Ramos (cell line): ENCODE results near the gene APH1A.
"Not testable (repeated sequence)": the region's sequence is repeated elsewhere in the genome, so short reads cannot be mapped to it uniquely, and the experiment has no call there.

Experiments
- in situ Hi-C: fragments of 300-500 bp; cut with MboI; formaldehyde crosslinking; loops from one replicate; pipeline ENCODE4 v1.14.3; 2022; ENCODE audit warnings: low sequenced_read_pairs; ENCODE audit not compliant: unreplicated experiment

The APH1A gene

DNA sequence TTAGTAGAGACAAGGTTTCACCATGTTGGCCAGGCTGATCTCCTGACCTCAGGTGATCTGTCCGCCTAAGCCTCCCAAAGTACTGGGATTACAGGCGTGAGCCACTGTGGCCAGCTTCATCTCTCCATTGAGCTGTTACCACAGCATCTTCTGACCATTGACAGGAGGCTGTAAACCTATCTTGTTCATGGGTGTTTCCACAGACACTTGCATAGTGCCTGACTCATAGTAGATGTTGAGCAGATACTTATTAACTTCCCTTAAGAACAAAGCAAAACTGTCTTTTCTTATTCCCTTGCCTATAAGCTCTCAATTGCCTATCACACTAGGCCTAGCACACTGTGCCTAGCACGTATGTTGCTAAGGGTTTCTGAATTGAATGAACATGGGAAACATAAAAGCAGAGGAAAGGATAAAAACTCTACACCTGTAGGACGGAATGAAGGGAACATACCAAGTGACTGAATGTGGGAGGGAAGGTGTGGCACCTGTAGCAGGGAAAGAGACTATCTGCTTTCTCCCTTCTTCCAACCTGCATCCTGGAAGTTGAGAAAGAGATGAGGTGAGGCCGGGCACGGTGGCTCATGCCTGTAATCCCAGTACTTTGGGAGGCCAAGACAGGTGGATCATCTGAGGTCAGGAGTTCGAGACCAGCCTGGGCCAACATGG is 2.6 kb upstream of the APH1A start:
- in situ Hi-C loops: loop anchor here (25.0 kb wide), 1 partner anchor 716 kb away; the partner anchor contains the start of gene ANXA9

DNA sequence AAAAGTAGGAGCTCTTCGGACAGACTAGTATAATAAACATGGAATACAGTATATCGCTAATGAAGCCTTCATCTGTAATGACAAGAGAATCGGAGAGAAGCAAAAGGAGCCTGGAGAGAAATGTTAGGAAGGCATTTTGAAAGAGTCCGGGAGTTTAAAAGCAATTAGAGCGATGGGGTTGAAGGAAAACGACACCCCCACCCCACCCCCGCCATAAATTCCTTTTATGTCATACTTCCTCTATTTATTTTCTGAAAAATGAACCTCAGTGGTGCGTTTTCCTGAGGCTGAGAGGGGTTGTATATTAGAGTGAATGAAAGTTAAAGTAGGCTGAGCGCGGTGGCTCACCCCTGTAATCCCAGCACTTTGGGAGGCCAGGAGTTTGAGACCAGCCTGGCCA is 635 bp upstream of the APH1A start:
- in situ Hi-C loops: loop anchor here (25.0 kb wide), 1 partner anchor 718 kb away; the partner anchor contains the start of gene ANXA9

DNA sequence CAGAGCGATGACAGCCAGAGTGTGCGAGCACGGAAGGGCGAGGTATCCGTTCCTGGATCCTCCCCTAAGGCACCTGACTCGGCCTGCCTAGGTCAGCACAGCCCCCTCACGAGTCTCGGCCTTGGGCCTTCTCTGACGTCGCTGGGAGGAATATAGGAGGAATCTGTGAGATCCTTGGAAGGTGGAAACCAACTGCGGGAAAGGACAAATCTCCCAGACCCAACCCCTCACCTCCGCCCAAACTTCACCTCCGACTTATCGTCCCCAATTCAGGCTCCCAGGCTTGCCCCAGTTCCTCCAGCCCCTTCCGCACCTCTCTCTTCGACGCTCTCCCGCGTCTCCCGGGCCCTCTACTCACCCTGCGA is 494 bp downstream of the APH1A start:
- in situ Hi-C loops: loop anchor here (25.0 kb wide), 1 partner anchor 719 kb away; the partner anchor contains the start of gene ANXA9

DNA sequence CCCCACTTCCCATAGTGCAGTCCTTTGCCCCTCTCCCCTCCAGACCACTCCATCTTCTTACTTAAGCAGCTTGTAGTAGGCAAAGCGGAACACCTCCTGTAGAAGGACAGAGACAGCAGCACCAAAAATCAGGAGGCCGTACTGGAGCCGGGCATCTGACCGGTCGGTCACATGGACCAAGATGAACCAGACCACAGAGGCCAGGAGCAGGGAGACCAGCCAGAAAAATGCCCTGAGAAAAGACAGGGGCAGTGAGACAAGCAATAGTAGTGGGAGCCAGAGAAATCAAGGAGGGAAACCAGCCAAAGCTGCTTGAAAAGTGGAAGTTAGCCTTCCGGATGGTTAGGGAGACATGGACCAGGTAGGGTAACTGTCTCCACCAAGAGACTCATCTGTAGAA is 920 bp downstream of the APH1A start:
- in situ Hi-C loops: loop anchor here (25.0 kb wide), 1 partner anchor 719 kb away; the partner anchor contains the start of gene ANXA9

DNA sequence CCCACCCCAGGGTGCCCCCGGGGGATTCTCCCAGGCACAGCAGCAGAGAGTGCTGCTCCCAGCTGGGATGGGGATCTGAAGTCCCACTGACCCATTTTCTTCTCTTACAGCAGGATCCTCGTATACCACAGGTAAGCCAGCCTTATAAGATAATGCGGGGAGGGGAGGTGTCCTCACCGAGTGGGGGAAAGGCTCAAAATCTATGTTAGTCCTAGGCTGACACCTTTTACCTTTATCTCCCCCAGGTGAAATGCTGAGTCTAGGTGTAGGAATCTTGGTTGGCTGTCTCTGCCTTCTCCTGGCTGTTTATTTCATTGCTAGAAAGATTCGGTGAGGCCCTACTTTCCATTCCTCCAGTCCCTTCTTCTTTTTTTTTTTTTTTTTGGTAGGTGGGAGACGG is 5.3 kb downstream of the APH1A start:
- in situ Hi-C loops: loop anchor here (25.0 kb wide), 1 partner anchor 724 kb away; the partner anchor contains the start of gene ANXA9

DNA sequence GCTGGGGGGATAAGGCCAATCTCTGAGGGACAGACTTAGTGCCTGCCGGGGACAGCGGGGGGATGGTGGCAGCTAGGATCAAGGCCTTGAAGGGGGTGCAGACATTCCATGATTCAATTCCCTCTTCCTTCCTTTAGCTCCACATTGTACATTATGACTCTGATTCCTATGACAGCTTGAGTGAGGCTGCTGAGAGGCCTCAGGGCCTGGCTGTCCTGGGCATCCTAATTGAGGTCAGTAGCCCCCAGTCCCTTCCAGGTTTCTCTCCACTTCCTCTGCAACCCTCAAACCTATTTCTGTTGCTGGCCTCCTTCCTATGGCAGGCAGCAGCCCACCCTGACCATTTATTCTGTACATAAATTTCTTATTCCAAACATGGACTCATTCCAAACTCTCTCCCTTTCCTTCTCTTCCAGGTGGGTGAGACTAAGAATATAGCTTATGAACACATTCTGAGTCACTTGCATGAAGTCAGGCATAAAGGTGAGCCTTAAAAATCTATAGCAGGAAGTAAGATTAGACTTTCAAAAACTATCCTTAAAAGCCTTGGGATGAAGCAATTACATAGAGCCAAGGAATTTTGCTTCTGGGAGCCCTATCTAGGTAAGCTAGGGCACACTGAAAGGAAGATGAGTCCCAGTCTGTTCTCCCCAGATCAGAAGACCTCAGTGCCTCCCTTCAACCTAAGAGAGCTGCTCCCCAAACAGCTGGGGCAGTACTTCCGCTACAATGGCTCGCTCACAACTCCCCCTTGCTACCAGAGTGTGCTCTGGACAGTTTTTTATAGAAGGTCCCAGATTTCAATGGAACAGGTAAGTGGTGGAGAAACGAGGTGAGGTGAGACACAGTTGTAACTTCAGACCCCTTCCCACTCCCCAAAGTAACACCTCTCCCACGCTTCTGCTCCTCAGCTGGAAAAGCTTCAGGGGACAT is 6.2 kb downstream of the APH1A start:
- in situ Hi-C loops: loop anchor here (25.0 kb wide), 1 partner anchor 725 kb away; the partner anchor contains the start of gene ANXA9

DNA sequence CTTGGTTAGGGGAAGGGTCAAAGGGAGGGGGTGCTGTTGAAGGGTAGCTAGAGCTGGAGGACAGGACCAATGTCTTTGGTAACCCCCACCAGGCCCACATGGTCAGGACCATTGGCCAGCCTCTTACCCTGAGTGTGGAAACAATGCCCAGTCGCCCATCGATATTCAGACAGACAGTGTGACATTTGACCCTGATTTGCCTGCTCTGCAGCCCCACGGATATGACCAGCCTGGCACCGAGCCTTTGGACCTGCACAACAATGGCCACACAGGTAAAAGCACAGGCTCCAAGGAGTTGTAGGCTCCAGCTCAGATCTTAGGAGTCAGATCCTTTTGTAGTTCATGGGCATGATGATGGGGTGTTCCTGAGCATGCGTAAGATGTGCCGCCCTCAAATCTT is 7.4 kb downstream of the APH1A start:
- in situ Hi-C loops: loop anchor here (25.0 kb wide), 1 partner anchor 726 kb away; the partner anchor contains the start of gene ANXA9

DNA sequence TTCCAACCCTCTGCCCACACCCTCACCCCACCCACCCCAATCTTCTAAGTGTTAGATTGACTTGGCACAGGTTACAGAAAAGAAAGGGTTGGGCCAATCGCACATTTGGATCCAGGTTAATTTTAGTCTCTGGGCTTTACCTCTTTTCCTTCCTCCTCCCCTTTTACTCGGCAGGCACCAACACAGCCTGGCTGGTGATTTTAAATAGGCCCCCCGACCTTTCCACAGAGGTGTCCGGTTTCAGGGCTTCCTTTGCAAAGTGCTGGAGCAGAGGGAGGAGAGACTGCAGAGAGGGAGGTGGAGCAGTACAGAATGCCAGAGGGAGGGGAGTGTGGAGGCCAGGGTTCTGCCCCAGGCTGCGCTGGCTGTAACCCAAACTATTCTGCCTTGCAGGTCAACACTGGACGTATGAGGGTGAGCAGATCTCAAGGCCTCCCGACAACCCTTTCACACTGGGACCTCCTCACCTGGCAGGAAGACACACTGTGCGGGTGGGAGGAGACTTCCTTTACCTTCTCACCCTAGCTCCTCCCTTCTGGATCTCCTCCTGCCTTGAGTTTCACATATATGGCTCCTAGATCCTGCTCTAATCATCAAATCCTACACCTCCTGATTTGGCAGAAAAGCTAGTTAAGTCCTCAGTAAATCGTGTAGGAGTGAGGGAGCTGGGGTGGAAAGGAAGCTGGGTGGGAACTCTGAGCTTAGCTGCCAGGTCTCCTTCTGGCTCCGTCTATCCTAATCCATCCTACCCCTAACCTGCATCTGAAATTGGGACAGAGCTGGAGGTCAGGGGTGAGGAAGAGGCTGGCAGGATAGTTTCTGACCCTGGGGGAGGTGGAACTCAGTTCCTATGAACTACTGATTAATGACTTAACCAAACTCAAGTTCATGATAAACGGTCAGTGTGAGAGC is 8.8 kb downstream of the APH1A start:
- in situ Hi-C loops: loop anchor here (25.0 kb wide), 1 partner anchor 727 kb away; the partner anchor contains the start of gene ANXA9

DNA sequence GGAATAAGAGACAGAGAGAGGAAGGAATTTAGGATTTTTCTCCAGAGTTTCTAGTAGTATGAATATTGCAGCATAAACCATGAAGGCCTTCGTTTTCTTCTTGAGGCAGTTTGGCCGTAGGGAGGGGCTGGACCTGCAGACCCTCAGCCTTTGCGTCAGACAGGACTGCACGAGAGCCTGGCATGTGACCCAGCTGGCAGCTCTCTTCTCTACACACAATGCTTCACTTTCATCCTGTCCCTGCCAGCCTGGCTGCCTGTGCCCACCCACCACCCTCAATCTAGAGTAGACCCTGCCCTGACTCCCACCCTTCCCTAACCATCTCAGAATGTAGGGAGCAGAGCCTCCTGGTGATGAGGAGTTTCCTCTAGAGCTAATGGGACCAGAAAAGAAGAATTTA is 9.6 kb downstream of the APH1A start:
- in situ Hi-C loops: loop anchor here (25.0 kb wide), 1 partner anchor 728 kb away; the partner anchor contains the start of gene ANXA9

DNA sequence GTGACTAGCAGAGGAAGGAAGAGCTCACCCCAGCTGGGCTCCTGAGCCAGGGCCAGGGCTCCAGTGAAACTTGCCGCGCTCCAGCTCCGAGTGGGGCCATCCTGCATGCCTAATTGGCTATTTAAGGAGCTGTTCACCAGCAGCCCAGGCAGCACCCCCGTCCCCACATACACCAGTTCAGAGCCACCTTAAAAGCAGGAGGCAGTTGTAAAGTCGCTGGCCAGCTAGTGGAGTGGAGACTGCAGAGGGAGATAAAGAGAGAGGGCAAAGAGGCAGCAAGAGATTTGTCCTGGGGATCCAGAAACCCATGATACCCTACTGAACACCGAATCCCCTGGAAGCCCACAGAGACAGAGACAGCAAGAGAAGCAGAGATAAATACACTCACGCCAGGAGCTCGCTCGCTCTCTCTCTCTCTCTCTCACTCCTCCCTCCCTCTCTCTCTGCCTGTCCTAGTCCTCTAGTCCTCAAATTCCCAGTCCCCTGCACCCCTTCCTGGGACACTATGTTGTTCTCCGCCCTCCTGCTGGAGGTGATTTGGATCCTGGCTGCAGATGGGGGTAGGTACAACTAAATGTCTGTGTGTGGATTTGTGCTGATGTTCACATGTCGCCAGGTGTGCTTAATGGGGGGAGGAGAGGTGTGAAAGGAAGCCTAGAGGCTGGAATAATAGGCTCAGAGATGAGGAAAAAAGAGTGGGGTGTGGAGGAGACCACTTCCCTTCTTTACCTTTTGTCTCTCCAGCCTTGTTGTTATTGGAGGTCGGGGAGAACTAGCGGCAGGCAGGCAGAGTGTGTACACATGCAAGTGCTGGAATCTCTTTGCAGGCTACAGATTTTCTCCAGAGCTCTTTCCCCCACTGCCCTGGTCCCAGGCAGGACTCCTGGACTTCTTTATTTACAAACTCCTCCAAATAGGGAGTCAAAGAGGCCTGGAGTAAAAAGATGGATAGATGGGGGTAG is 10.9 kb downstream of the APH1A start, which contains the start of gene CA14:
Gene CA14 (plus strand): TSS at position 151 of the 962 bp plus-strand sequence. CDS start 355 bp downstream, at position 506.
- in situ Hi-C loops: loop anchor here (25.0 kb wide), 1 partner anchor 729 kb away; the partner anchor contains the start of gene ANXA9

DNA sequence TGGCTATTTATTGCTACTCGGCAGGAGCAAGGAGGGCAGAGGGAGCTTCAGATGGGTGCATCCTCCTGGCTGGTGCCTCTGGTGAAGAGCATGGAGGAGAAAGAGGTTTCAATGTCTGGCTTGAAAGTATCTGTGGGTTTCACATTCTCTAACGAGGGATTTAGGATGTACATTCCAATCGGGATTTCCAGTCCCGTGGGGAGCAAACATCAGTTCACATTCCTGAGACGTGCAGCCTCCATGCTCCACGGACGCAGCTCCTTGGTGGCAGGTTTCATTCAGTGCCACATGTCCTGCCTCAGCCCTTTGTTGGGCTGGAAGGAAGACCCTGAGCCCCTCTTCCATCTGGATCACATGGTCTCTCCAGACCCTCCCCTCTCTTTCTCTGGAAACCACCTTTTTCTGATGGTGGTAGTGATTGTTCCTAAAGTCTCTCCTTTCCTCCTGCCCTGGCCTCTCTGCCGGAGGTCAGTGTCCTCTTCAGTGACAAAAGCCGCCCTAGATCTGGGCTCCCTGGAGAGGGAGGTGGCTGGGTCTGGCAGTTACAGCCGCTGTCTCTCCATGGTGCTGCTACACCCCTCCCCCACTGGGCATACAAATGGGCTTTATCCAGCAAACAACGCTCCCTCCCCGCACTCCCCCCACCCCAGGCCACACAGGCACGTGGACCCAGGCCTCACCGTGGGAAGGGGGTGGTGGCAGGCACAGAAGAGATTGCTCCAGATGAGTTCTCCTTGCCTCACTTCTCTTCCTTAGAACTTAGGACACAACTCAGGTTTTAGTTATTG is 12.1 kb downstream of the APH1A start:
- in situ Hi-C loops: loop anchor here (25.0 kb wide), 1 partner anchor 731 kb away; the partner anchor contains the start of gene ANXA9

DNA sequence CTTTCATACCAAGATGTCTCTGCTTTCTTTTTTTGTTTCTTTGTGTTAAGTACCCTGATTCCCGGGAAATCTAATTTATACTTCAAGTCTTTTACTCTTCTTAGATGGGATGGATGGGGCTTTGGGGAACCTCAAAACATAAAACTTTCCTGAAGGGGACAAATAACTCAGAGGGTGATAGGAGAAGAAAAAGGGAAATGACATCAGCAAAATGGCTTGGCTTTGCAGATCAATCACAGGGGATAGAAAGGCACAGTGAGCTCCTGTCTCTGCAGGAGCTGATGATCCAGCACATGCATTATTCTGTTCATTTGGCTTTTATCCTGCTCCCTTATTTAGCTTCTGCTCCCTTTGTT is 12.6 kb downstream of the APH1A start:
- in situ Hi-C loops: loop anchor here (25.0 kb wide), 1 partner anchor 731 kb away; the partner anchor contains the start of gene ANXA9

DNA sequence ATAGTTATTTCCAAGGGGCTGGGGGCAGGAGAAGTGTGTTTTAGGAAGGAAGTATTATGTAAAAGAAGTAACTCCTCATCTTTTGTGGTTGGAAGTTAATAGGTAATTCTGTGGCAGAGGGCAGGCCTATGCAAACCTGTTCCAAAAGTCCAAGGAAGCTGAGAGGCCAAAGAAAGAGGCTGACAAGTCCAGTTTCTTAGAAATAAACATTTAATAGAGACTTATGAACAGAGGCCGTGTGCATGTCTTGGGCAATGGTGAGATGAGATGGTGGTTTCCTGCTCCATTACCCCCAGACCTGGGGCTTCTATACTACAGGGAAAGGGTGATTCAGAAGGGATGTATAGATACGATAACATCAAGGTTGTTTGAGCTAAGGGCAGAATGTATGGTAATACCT is 18.9 kb downstream of the APH1A start:
- in situ Hi-C loops: loop anchor here (25.0 kb wide), 1 partner anchor 737 kb away; the partner anchor contains the start of gene ANXA9

DNA sequence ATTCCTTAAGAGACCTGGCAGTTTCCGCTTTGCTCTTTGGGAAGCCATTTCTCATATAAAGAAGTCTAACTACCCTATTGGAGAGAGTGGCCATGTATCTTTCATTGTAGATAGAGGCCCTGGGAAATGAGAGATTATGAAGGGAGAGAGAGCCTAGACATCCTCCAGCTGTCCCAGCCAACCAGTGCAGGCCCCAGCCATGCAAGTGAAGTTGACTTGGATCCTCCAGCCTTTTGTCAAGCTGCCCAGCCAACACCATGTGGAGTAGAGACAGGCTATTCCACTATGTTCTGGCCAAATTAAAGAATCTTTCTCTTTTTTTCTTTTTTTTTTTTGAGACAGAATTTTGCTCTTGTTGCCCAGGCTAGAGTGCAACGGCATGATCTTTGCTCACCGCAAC is 25.8 kb downstream of the APH1A start:
- in situ Hi-C loops: no loop called here

DNA sequence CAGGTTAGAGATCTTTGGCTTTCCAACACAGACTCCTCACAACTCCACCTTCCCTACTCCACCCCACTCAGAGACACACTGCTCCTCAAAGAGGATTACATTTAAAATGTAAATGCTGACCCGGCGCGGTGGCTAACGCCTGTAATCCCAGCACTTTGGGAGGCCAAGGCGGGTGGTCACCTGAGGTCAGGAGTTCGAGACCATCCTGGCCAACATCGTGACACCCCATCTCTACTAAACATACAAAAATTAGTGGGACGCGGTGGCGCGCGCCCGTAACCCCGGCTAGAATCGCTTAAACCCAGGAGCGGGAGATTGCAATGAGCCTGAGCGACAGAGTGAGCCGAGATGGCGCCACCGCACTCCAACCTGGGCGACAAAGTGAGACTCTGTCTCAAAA is 31.1 kb downstream of the APH1A start:
- in situ Hi-C loops: no loop called here

DNA sequence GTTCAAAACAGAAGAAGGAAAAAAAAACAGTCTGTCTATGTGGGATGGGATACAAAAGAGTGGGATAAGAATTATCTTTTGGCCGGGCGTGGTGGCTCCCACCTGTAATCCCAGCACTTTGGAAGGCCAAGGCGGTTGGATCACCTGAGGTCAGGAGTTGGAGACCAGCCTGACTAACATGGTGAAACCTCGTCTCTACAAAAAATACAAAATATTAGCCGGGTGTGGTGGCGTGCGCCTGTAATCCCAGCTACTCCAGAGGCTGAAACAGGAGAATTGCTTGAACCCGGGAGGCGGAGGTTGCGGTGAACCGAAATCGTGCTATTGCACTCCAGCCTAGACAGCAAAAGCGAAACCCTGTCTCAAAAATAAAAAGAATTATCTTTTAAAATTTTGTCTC is 31.6 kb downstream of the APH1A start:
- in situ Hi-C loops: not testable (repeated sequence)

DNA sequence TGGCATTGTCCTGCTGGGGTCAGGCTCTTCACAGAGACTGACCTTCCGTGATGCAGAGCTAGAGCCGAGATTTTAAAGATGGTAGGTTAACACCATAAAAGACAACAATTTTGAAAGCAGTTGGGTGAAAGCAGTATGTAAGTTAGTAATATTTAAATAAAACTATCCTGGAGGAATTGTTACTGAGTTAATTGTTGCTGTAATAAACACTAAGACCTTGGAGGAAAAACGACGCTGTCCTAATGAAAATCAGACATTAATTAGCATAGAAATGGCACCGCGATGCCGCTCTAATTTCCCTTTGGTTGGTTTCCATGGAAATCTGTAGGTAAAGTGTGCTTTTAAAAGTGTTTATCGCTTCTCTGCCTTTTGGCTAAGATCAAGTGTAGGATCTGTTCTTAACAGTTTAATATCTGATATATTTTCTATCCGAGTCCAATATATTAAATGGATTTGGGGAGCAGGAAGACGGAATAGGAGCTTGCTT is 32.2 kb downstream of the APH1A start:
- in situ Hi-C loops: no loop called here
